GM12874 (cell line): ENCODE measurements around the gene TMEM187.
A peak's percentile ranks its signal among the peaks of the same experiment; 100 is the strongest.

ENCODE experiments used
- TF ChIP-seq, protein P1 (sequence below): IDR thresholded peaks from 2 replicates; pipeline ENCODE4 v1.5.1; 2011; ENCODE audit warnings: low read depth, mild to moderate bottlenecking, control low read depth, low read length, moderate library complexity; ENCODE audit not compliant: insufficient read depth

Gene TMEM187

GRCh38 chrX:154025230-154025629 is 52.7 kb downstream of the TMEM187 start:
- TF ChIP-seq, protein P1, sequence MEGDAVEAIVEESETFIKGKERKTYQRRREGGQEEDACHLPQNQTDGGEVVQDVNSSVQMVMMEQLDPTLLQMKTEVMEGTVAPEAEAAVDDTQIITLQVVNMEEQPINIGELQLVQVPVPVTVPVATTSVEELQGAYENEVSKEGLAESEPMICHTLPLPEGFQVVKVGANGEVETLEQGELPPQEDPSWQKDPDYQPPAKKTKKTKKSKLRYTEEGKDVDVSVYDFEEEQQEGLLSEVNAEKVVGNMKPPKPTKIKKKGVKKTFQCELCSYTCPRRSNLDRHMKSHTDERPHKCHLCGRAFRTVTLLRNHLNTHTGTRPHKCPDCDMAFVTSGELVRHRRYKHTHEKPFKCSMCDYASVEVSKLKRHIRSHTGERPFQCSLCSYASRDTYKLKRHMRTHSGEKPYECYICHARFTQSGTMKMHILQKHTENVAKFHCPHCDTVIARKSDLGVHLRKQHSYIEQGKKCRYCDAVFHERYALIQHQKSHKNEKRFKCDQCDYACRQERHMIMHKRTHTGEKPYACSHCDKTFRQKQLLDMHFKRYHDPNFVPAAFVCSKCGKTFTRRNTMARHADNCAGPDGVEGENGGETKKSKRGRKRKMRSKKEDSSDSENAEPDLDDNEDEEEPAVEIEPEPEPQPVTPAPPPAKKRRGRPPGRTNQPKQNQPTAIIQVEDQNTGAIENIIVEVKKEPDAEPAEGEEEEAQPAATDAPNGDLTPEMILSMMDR = no peak

GRCh38 chrX:154026136-154027021 is 53.8 kb downstream of the TMEM187 start:
- TF ChIP-seq, protein P1 = no peak

DNA sequence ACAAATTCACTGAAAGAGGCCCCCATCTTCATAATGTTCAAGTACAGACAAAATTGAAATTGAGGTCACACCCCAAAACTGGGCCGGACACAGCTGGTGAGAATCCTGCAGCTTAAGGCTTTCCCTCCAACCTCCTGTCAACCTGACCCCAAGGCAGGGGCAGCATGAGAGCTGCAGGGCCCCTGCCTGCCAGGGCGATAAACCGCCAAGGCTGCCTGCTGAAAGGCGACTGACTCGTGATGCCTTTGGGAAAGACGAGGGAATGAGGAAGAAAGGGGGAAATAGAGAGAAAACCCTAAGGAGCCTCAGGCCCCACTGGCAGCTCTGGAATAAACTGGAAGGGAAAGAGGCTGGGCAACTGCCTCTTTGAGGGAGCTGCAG is 54.5 kb downstream of the TMEM187 start:
- TF ChIP-seq, protein P1 = no peak

DNA sequence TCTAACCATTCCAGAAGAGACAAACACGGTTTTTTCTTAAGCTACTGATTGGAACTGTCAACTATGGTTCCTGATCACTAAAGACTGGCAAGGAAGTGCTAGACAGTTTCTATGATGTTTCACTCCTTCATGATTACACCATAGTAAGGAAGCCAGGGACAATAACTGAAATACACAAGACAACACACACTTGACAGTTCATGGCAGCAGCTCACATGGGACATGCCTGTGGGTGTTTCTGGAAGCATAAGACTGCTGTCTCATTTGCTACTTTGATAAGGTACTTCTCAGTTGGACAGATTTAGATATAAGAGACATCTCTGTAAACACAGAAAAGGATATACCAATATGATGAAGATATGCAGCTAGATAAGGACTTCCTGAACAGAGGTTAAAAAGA is 55.4 kb downstream of the TMEM187 start:
- TF ChIP-seq, protein P1 = no peak

GRCh38 chrX:154028502-154029184 is 56.1 kb downstream of the TMEM187 start:
- TF ChIP-seq, protein P1 = no peak

DNA sequence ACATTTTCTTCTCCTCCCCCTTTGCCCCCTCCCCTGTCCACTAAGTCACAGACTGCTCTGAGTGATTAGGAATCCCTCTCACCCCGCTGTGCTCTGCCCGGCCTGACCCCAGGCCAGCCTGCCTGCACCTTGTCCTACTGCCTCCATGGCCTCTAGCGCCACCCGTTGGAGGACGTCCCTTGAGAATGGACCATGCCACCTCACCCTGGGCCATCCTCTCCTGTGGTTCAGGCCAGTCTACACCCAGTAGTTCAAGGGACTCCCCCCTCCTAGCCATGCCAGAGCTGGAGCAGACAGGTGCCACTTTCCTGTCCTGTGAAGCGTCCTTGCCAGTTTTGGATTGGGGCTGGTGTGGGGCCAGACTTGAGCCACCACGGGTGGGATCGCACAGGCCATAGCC is 56.9 kb downstream of the TMEM187 start:
- TF ChIP-seq, protein P1 = 0 out of 2 replicates have a peak, but pooled peaks have one; percentile 2

GRCh38 chrX:154030266-154030665 is 57.7 kb downstream of the TMEM187 start:
- TF ChIP-seq, protein P1 = no peak
